ENCODE results near the gene EMC10.

EMC10 gene

DNA sequence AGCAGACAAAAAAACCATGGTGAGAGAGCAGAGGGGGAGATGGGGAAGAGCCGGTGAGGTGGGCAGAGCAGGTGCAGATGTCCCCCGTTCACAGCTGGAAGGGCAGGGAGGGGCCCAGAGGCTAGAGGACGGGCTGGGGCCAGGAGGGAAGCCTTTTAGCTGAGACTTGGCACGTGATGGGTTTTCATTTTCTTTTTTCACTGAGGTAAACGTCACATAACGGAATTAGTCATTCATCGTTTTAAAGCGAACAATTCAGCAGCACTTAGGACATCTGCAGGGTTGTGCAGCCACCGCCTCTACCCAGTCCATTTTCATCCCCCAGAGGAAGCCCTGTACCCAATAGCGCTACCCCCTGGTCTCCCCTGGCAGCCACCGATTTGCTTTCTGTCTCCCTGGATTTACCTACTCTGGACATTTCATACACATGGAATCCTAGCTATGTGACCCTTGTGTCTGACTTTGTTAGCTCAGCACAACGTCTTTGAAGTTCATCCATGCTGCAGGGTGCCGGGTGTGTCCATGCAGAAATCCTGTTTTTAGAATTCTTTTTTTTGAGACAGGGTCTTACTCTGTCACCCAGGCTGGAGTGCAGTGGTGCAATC is 16.0 kb upstream of the EMC10 start:
- H3F3A ChIP-seq (ENCODE audit: insufficient read depth, low read length), result peaks cover 4% of the 10 kb centered on the region
- no peak overlapping the region for H3K27ac ChIP-seq (ENCODE audit: low read length)
- no peaks in the 10 kb centered on the region for H4K20me1 ChIP-seq (ENCODE audit: insufficient read depth, low read length)
- no peaks in the 10 kb centered on the region for H3K36me3 ChIP-seq (replicated peaks; ENCODE audit: insufficient read depth, low read length)
- H2AFZ ChIP-seq (ENCODE audit: low read length), result peak overlapping the region; percentile 6; the same call in 1 of the 2 replicates
- H3K9me2 ChIP-seq (replicated peaks; ENCODE audit: insufficient read depth, low read length), result no peaks in the 10 kb centered on the region
- peak overlapping the region; percentile 74 for H3K4me2 ChIP-seq (ENCODE audit: low read depth, low read length)
- H3K9ac ChIP-seq (ENCODE audit: low read length), result no peak overlapping the region; the same call in 1 of the 2 replicates
- no peaks in the 10 kb centered on the region for H3K79me2 ChIP-seq (ENCODE audit: low read length)
- H3K9me3 ChIP-seq (replicated peaks; ENCODE audit: insufficient read depth, low read length), result no peaks in the 10 kb centered on the region
- peak overlapping the region; percentile 38 for H3K4me3 ChIP-seq (ENCODE audit: low read length)
- peaks cover 61% of the 10 kb centered on the region for H3K27me3 ChIP-seq (replicated peaks; ENCODE audit: insufficient read depth, low read length)
- peaks cover 5% of the 10 kb centered on the region; the same call in 1 of the 2 replicates for H3K4me1 ChIP-seq (ENCODE audit: low read length)
- DNase-seq, result peak; percentile 19
- no peak for TF ChIP-seq EZH2phosphoT487 (IDR thresholded peaks at IDR 0.05; ENCODE audit: low read length)
- TF ChIP-seq, protein P1, sequence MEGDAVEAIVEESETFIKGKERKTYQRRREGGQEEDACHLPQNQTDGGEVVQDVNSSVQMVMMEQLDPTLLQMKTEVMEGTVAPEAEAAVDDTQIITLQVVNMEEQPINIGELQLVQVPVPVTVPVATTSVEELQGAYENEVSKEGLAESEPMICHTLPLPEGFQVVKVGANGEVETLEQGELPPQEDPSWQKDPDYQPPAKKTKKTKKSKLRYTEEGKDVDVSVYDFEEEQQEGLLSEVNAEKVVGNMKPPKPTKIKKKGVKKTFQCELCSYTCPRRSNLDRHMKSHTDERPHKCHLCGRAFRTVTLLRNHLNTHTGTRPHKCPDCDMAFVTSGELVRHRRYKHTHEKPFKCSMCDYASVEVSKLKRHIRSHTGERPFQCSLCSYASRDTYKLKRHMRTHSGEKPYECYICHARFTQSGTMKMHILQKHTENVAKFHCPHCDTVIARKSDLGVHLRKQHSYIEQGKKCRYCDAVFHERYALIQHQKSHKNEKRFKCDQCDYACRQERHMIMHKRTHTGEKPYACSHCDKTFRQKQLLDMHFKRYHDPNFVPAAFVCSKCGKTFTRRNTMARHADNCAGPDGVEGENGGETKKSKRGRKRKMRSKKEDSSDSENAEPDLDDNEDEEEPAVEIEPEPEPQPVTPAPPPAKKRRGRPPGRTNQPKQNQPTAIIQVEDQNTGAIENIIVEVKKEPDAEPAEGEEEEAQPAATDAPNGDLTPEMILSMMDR (IDR thresholded peaks at IDR 0.05; ENCODE audit: low read length), result 0 out of 2 replicates have a peak, but pooled peaks have one; percentile 14
- TF ChIP-seq EZH2 (optimal IDR thresholded peaks at IDR 0.05; ENCODE audit: low read depth, low read length), result no peak

DNA sequence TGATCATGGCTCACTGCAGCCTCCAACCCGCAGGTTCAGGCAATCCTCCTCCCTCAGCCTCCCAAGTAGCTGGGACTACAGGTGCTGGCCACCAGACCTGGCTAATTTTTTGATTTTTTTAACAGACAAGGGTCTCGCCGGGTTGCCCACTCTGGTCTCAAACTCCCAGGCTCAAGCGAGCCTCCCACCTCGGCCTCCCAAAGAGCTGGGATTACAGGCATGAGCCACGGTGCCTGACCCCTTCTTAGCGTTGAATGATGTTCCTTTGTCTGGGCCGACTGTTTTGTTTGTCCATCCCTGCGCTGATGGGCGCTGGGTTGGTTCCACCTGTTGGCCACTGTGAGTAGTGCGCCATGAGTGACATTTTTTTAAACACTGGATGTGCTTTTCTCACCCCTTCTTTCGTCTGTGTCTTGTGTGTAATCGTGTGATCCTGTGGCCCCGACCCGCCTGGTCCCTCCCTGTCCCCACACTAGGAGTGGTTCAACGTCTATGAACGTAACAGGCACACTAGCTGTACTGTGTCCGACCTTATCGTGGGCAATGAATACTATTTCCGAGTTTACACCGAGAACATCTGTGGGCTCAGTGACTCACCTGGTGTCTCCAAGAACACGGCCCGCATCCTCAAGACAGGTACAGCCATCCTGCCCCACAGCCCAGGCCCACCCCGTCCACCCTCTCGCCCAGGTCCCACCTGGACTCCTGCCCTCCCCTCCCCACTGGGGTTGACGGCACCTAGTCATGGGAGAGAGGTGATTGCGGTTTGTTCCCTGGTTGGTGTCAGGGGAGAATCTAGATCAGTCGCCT is 15.0 kb upstream of the EMC10 start:
- DNase-seq, result peak; percentile 58
- H3K27ac ChIP-seq (ENCODE audit: low read length), result no peak overlapping the region

DNA sequence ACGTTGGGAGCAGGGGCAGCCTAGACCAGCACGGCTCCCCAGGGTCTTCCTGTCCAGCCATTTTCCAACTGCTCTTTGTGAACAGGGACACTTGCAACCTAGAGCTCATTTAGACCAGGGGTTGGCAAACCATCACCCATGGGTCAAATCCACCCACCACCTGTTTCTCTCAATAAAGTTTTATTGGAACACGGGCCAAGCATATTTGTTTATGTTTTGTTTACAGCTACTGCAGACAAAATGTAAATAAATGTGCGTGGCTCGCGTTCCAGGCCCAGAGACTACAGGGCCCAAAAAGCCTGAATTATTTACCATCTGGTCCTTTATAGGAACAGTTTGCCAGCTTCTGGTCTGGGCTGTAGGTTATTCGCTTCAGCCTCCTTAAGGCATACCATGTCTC is 13.3 kb upstream of the EMC10 start:
- H3K4me3 ChIP-seq (ENCODE audit: low read length), result no peak overlapping the region

More for the DNA sequence above, 15.0 kb upstream of the EMC10 start:
- Histone ChIP-seq H3K79me2 (ENCODE audit: low read length) (no peaks in the 10 kb centered on the region), H3K9ac (ENCODE audit: low read length) (no peak overlapping the region), H3K4me3 (ENCODE audit: low read length) (no peak overlapping the region), H3K4me1 (ENCODE audit: low read length) (peaks cover 5% of the 10 kb centered on the region; the same call in 1 of the 2 replicates), H3K27me3 (replicated peaks; ENCODE audit: insufficient read depth, low read length) (peaks cover 64% of the 10 kb centered on the region), H4K20me1 (ENCODE audit: insufficient read depth, low read length) (no peaks in the 10 kb centered on the region), H2AFZ (ENCODE audit: low read length) (peak overlapping the region; percentile 59; the same call in 1 of the 2 replicates), H3K9me2 (replicated peaks; ENCODE audit: insufficient read depth, low read length) (no peaks in the 10 kb centered on the region), H3K36me3 (replicated peaks; ENCODE audit: insufficient read depth, low read length) (no peaks in the 10 kb centered on the region), H3K4me2 (ENCODE audit: low read depth, low read length) (peak overlapping the region; percentile 49; the same call in 1 of the 2 replicates), H3K9me3 (replicated peaks; ENCODE audit: insufficient read depth, low read length) (no peaks in the 10 kb centered on the region), H3F3A (ENCODE audit: insufficient read depth, low read length) (peaks cover 4% of the 10 kb centered on the region)
- no peak for TF ChIP-seq EZH2 (optimal IDR thresholded peaks at IDR 0.05; ENCODE audit: low read depth, low read length)
- TF ChIP-seq, protein P1 (IDR thresholded peaks at IDR 0.05; ENCODE audit: low read length), result peak; percentile 84

More for the DNA sequence above, 13.3 kb upstream of the EMC10 start:
- Histone ChIP-seq H3K4me2 (ENCODE audit: low read depth, low read length) (no peak overlapping the region), H3K9me2 (replicated peaks; ENCODE audit: insufficient read depth, low read length) (no peaks in the 10 kb centered on the region), H3K27ac (ENCODE audit: low read length) (no peak overlapping the region), H4K20me1 (ENCODE audit: insufficient read depth, low read length) (no peaks in the 10 kb centered on the region), H3K79me2 (ENCODE audit: low read length) (no peaks in the 10 kb centered on the region), H3K36me3 (replicated peaks; ENCODE audit: insufficient read depth, low read length) (no peaks in the 10 kb centered on the region), H3F3A (ENCODE audit: insufficient read depth, low read length) (peaks cover 4% of the 10 kb centered on the region), H3K4me1 (ENCODE audit: low read length) (peaks cover 5% of the 10 kb centered on the region; the same call in 1 of the 2 replicates), H3K9me3 (replicated peaks; ENCODE audit: insufficient read depth, low read length) (no peaks in the 10 kb centered on the region), H3K9ac (ENCODE audit: low read length) (no peak overlapping the region), H3K27me3 (replicated peaks; ENCODE audit: insufficient read depth, low read length) (peaks cover 70% of the 10 kb centered on the region), H2AFZ (ENCODE audit: low read length) (no peak overlapping the region)
- DNase-seq, result no peak
- TF ChIP-seq EZH2phosphoT487 (IDR thresholded peaks at IDR 0.05; ENCODE audit: low read length) (no peak), EZH2 (optimal IDR thresholded peaks at IDR 0.05; ENCODE audit: low read depth, low read length) (no peak)
- TF ChIP-seq, protein P1 (IDR thresholded peaks at IDR 0.05; ENCODE audit: low read length), result no peak
